Skeletal muscle cell (primary cell): ENCODE data around the gene PRG2.
A peak's percentile ranks its signal among the peaks of the same experiment; 100 is the strongest.

Source experiments
- DNase-seq: peaks from one replicate; pipeline ENCODE4 v3.0.0-alpha.2; 2010; ENCODE audit warnings: low read depth
- H3K4me3 ChIP-seq: 2 replicates; pipeline ENCODE4 v1.5.1; 2011; ENCODE audit warnings: low read depth, mild to moderate bottlenecking, control low read depth, low read length, moderate library complexity

PRG2 gene, protein sequence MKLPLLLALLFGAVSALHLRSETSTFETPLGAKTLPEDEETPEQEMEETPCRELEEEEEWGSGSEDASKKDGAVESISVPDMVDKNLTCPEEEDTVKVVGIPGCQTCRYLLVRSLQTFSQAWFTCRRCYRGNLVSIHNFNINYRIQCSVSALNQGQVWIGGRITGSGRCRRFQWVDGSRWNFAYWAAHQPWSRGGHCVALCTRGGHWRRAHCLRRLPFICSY

DNA sequence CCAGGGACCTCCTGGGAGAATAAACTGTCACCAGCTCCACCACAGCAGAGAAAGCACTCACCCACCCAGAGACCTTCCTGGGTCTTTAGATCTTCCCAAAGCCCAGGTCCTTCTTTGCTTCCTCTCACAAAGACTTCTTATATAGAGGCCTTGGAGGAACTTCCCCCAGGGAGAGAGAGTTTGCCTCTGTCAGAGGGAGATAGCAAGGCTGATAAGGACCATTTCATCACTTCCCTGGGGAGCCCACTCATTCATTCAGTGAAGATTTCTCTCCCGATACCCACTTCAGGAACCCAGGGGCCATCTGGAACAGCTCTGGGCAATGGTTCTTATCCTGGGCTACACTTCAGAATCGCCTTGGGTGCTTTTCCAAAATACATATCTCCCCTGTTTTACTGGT, at the start of gene PRG2:
TSS of gene PRG2 (minus strand) at position 116 of the 400 bp plus-strand sequence. CDS start 706 bp downstream, outside the sequence.
- H3K4me3 ChIP-seq, result no peak within 1 kb of the TSS
- DNase-seq, result no peak

DNA sequence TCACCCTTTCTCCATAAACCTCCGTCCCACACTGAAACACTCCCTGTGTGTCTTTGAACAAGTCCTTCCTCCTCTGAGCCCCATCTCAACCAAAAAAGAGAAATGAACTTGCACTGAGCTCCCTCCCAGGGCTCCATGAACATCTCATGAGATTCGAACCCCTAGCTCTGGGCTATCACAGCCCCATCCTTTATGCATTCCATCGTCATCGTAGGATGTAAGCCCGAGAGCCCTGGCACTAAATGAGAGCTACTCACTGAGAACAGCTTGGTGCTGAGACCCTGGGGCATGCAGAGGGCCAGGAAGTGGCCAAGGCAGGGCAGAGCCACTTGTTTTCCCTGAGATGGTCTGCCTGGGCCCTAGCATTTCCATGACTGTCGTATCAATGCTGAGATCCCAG, 49.3 kb upstream of the PRG2 start:
- DNase-seq, result no peak
- H3K4me3 ChIP-seq, result no peak overlapping the region

DNA sequence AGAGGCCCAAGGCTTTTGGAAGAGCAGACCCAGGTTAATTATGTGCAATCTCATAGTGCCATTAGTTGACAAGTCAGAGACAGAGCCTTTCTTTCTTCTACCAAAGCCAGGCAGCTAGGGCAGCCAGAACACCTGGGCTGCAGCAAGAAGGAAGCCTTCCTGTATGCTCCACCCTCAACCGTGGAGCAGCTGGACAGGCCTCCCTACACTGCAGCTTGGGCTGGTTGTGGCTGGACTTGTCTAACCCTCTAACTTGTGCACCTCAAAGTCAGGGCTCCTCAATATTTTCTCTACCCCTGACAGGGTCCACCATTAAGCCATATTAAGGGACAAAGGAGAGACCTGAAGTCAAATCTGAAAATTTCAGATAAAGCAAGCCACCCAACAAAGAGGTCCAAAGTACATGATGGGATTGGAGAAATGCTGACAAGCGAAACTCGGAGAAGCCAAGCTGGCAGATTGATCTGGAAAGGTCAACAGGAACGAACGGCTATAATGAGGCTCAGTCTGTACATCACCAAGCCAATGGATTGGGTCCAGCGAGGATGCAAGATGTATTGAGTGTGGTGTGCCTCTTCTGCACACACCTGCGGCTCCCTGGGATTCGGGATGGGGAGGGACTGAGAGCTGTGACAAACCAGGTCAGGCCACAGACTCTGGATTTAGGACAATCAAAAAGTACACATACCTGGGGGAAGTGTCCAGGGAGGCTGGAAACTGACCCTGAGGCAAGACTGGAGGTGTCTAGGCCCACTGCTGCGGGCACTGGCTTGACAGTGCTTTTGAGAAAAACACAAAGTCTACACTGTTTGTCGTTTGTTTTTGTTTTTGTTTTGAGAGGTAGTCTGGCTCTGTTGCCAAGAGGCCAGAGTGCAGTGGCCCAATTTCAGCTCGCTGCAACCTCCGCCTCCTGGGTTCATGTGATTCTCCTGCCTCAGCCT, 48.2 kb upstream of the PRG2 start:
- H3K4me3 ChIP-seq, result no peak overlapping the region
- no peak for DNase-seq

- DNase-seq, result no peak
- H3K4me3 ChIP-seq, result no peak overlapping the region
Observed at GRCh38 chr11:57436031-57436430, 45.6 kb upstream of the PRG2 start.

GRCh38 chr11:57434640-57435546, 44.4 kb upstream of the PRG2 start:
- DNase-seq, result peak; percentile 88
- no peak overlapping the region for H3K4me3 ChIP-seq

- DNase-seq, result peak; percentile 92
- no peak overlapping the region for H3K4me3 ChIP-seq
Observed at GRCh38 chr11:57432714-57433163, 42.3 kb upstream of the PRG2 start.

GRCh38 chr11:57432149-57432561, 41.7 kb upstream of the PRG2 start:
- no peak for DNase-seq
- H3K4me3 ChIP-seq, result no peak overlapping the region

GRCh38 chr11:57430952-57431351, 40.5 kb upstream of the PRG2 start:
- DNase-seq, result no peak
- H3K4me3 ChIP-seq, result no peak overlapping the region

DNA sequence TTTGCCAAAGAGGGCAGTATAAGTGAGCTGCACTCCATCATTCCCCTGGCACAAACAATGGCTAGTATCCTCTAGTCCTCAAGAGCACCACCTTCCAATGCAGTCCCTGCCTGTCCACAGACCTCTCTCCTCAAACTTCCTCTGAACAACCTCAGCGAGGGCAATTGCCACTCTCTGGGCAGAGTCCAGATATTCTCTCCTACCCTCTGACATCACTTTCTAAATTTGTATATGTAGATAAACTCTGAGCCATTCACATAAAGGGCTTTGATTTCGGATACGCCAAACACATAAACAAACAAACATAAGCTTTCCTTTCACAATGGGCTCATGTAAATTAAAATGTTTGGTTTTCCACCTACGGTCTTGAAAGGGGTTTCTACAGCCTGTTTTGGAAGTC, 39.5 kb upstream of the PRG2 start:
- H3K4me3 ChIP-seq, result no peak overlapping the region
- no peak for DNase-seq

DNA sequence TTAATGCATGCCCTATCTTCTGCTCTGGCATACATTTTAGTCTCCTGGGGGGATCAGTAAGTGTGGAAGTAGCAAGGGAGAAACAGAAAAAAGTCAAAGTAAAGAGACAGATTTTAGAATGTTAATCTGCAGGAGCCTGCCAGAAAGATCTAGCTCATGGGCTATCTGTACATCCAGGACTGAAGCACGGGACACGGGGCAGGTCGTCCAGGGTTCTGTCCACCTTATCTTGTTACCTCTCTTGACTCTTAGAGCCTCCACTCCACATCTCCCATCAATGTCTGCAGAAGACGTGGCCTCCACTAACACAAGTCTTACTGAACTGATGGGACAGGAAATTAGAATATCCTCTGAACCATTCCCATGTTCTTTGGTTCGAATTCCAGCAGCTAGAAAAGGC, 38.2 kb upstream of the PRG2 start:
- no peak for DNase-seq
- H3K4me3 ChIP-seq, result no peak overlapping the region

DNA sequence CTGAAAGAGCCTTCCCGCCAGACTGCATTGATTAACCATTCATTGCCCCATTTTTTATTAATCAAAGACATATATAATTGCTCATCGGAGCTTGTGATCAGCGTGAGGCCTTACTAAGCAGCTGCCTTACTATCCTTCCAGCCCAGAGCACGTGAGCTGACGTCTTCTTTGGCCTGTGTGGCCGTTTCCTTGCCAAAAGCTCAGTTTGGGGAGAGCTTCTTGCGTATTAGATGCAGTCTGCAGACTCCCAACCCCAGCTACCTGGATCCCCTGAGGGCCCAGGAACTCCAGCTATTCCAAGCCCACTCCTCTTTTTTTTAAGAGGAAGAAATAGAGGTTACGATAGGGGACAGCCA, 37.3 kb upstream of the PRG2 start:
- peak; percentile 74 for DNase-seq

DNA sequence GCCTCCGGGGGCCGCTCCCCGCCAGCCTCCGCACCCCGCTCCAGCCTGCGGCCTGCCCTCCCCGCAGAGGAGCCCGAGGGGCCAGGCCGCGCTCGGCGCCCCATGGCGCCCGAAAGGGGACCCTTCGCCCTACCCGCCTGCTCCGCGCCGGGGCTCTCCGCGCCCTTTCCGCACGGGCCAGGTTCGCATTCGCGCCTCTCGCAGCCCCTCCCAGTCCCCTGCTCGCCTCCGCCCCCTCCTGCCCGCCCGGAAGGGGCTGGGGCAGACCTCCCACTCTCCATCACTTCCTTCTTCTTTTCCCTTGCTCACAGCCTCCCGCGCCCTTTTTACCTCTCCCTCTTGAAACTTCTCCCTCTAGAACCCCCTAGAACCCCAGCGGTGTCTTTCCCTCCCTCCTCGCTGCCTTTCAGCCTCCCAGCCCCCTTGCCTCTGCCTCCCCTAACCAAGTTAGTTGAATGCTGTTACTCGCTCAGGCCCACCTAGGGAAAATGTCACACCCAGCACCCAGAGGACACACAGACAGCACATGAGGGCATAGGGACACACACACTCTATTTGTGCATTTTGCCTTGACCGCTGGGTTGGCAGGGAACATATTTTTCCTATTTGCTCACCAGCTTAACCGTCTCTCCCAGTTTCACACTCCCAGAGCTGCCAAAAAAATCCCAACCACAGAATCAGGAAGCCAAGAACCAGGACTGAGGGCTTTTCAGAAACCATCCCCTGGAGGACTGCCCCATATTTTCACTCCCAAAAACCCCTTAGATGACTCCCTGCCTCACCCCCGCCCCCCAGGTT, 36.7 kb upstream of the PRG2 start, which contains the start of gene SLC43A3:
TSS of gene SLC43A3 (minus strand) at position 193 of the 798 bp plus-strand sequence. CDS start 949 bp downstream, outside the sequence.
- DNase-seq, result peak; percentile 85
- peak within 1 kb of the TSS; percentile 52 for H3K4me3 ChIP-seq

More for the DNA sequence above, 37.3 kb upstream of the PRG2 start:
- H3K4me3 ChIP-seq, result no peak overlapping the region

DNA sequence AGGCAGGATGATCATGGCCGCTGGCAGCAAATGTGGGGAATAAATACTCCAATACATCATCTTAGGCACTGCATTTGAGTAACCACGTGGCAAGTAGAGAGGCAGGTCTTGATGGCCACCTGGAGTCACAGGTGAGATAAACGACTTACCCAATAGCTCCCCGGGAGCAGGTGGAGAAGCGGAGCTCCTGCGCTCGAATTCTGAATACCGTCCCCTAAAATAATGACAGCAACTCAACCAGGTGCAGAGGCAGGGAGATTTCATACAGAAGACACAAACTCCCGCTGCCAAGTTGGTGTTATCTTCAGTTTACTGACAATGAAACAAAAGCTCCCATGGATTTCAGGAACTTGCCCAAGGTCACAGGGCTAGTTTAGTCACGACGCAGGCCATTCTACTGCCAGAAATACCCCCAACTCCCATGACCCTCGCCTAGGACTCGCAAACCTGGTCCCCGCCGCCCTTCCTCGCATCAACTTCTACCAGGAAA, 36.0 kb upstream of the PRG2 start:
- no peak for DNase-seq
- H3K4me3 ChIP-seq, result peak overlapping the region; percentile 52

DNA sequence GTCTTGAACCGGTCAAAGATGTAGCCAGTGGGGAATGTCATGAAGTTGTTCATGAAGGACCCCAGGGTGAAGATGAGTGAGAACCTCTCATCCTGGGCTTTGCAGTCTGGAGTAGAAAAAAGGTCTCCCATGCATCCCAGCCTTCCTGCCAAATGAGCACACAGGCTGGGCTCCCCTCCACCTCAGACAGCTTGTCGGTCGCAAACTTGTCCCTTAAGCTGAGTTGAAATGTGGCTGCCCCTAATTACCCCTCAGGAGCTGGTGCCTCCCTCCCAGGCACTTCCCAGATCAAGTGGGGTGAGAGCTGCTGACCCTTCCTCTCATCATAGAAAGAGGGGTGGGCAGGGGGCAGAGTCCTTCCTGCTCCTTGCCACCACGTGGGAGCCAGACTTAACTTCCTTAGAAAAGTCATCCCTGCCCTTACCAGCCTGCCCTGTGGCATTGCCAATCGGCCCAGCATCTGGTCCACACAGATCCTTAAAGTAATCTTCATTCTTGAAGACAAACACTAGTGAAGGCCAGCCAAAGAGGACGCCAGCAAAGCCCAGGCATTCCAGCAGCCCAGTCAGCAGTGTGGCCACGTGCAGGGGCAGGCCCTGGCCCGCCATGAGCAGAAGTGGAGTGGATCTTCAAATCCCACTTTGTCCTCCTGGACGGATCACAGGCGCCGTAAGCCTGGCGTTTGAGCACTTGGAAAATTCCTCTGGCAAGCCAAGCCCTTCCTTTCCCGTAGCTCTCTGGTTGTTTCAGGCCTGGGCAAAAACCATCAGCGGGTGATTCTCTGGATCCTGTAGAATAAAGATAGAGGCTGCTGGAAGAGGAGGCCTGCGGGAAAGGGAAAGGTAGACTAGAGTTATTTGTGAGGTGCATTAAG, 35.4 kb upstream of the PRG2 start:
- no peak for DNase-seq
- peak overlapping the region; percentile 52 for H3K4me3 ChIP-seq

GRCh38 chr11:57424792-57425564, 34.5 kb upstream of the PRG2 start:
- peak; percentile 80 for DNase-seq
- no peak overlapping the region for H3K4me3 ChIP-seq

DNA sequence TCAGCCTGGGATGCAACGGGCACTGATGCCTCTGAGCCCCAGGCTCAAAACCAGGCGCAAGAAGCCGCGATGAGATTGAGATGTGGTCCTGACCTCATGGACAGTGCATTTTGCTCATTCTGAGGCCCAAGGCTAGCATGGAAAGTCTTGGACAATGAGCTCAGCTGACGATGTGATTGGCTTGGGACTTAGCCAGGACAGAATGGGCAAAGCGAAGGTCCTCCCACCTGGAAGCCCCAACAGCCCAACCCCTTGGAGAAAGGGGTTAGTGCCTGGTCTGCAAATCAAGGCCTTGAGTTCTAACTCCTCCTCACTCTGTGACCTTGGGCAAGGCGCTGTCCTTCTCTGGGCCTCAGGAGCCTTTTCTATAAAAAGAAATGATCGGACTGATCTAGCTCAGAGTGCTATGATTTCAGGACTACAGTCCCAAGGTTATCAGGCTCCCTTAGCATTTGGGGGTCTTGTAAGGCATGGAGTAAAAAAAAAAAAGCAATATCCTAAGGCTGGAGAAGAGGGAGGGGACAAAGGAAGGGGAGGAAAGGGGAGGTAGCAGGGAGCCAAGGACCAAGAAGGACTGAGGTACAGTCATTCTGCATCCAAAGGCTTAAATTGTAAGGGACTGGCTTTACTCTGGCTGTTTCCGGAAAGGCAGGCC, 33.8 kb upstream of the PRG2 start:
- H3K4me3 ChIP-seq, result no peak overlapping the region
- no peak for DNase-seq

DNA sequence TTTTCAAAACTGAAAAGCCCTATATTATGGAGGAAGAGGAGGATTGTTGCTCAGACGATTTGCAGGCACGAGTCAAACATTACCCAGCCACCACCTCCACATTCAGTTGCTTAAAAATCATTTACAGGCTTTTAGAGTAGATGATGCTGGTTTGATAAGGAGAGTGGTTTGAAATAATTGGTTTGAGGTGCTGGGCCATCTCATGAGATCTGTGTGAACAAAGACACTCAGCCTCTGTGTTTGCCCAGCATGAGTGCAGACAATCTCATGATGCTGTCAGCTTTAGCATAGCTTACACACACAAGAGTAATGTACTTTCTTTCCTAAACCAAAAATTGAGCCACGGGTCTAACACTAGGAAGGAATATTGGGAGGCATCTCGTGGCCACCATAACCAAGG, 32.2 kb upstream of the PRG2 start:
- no peak for DNase-seq
- no peak overlapping the region for H3K4me3 ChIP-seq
